Measurements from ENCODE around the gene RERE. TPM values are rescaled to one million over a fixed set of nuclear protein-coding genes. Genes with fewer than 3 reads are reported as not detected.

Gene RERE
- total RNA-seq, 2 donors from 2014 or later: 95.0 to 102 TPM

- ATAC-seq (no peak), DNase-seq (no peak)
- intact Hi-C loops (cut with DNase I, micrococcal nuclease): no loop called here
These were observed 412.7 kb downstream of the RERE start for GRCh38 chr1:8404460-8405370.

GRCh38 chr1:8402109-8402710 is 415.2 kb downstream of the RERE start:
- ATAC-seq (no peak), DNase-seq (no peak)
- intact Hi-C loops (cut with DNase I, micrococcal nuclease): no loop called here

- intact Hi-C loops (cut with DNase I, micrococcal nuclease): no loop called here
- ATAC-seq: no peak
- no peak for DNase-seq
These were observed 418.8 kb downstream of the RERE start for GRCh38 chr1:8398677-8399076.

GRCh38 chr1:8398086-8398485 is 419.4 kb downstream of the RERE start:
- ATAC-seq (no peak), DNase-seq (no peak)
- intact Hi-C loops (cut with DNase I, micrococcal nuclease): no loop called here

GRCh38 chr1:8397511-8397910 is 419.9 kb downstream of the RERE start:
- intact Hi-C loops (cut with DNase I, micrococcal nuclease): no loop called here
- no peak for DNase-seq
- ATAC-seq: peak; percentile 35

- intact Hi-C loops (cut with DNase I, micrococcal nuclease): no loop called here
- DNase-seq (no peak), ATAC-seq (peak; percentile 30)
These were observed 420.5 kb downstream of the RERE start for GRCh38 chr1:8396786-8397406.

- no peak for ATAC-seq
- intact Hi-C loops (cut with DNase I, micrococcal nuclease): no loop called here
These were observed 421.2 kb downstream of the RERE start for GRCh38 chr1:8396083-8396785.

GRCh38 chr1:8395433-8395866 is 422.0 kb downstream of the RERE start:
- DNase-seq (no peak), ATAC-seq (peak; percentile 51)
- intact Hi-C loops (cut with DNase I, micrococcal nuclease): no loop called here

More at GRCh38 chr1:8396083-8396785, 421.2 kb downstream of the RERE start:
- DNase-seq: no peak

- ATAC-seq (no peak), DNase-seq (no peak)
- intact Hi-C loops (cut with DNase I, micrococcal nuclease): no loop called here
These were observed 422.8 kb downstream of the RERE start for GRCh38 chr1:8394456-8395321.

GRCh38 chr1:8392522-8392921 is 424.9 kb downstream of the RERE start:
- intact Hi-C loops (cut with DNase I, micrococcal nuclease): no loop called here
- no peak for ATAC-seq
- DNase-seq: no peak

- no peak for DNase-seq
- ATAC-seq: no peak
- intact Hi-C loops (cut with DNase I, micrococcal nuclease): no loop called here
These were observed 426.7 kb downstream of the RERE start for GRCh38 chr1:8390707-8391106.

GRCh38 chr1:8389958-8390535 is 427.4 kb downstream of the RERE start:
- intact Hi-C loops (cut with DNase I, micrococcal nuclease): no loop called here
- DNase-seq: no peak
- no peak for ATAC-seq

GRCh38 chr1:8388732-8389562 is 428.5 kb downstream of the RERE start:
- DNase-seq: no peak
- no peak for ATAC-seq
- intact Hi-C loops (cut with DNase I, micrococcal nuclease): no loop called here

GRCh38 chr1:8386247-8386646 is 431.2 kb downstream of the RERE start:
- ATAC-seq (no peak), DNase-seq (no peak)
- intact Hi-C loops (cut with DNase I, micrococcal nuclease): no loop called here

GRCh38 chr1:8384577-8384976 is 432.9 kb downstream of the RERE start:
- no peak for ATAC-seq
- intact Hi-C loops (cut with DNase I, micrococcal nuclease): no loop called here
- DNase-seq: no peak

- intact Hi-C loops (cut with DNase I, micrococcal nuclease): no loop called here
- ATAC-seq (no peak), DNase-seq (no peak)
These were observed 433.4 kb downstream of the RERE start for GRCh38 chr1:8384088-8384487.
